OCI-LY7 (cell line): Measurements from ENCODE around the gene IL2RA.

Experiments used
- CTCF ChIP-seq: fragments of 200-600 bp; sonication (generic); conservative IDR thresholded peaks from 2 replicates; pipeline ENCODE4 v1.5.1; 2014; ENCODE audit warnings: mild to moderate bottlenecking, antibody characterized with exemption, low read length, moderate library complexity, mixed read lengths
- EZH2phosphoT487 ChIP-seq: fragments of 200-600 bp; sonication (generic); IDR thresholded peaks from 2 replicates; pipeline ENCODE4 v1.6.1; 2018; ENCODE audit warnings: low read depth, borderline replicate concordance, mild to moderate bottlenecking, mixed run types, antibody characterized with exemption, low read length, moderate library complexity, mixed read lengths

- no peak for TF ChIP-seq CTCF
- TF ChIP-seq EZH2phosphoT487: no peak
Measured at GRCh38 chr10:6013413-6014192, 48.6 kb downstream of the IL2RA start.
